Measurements from ENCODE around the gene TP53BP1. TPM values are rescaled to one million over a fixed set of nuclear protein-coding genes. Genes with fewer than 3 reads are reported as not detected.

Gene TP53BP1, protein sequence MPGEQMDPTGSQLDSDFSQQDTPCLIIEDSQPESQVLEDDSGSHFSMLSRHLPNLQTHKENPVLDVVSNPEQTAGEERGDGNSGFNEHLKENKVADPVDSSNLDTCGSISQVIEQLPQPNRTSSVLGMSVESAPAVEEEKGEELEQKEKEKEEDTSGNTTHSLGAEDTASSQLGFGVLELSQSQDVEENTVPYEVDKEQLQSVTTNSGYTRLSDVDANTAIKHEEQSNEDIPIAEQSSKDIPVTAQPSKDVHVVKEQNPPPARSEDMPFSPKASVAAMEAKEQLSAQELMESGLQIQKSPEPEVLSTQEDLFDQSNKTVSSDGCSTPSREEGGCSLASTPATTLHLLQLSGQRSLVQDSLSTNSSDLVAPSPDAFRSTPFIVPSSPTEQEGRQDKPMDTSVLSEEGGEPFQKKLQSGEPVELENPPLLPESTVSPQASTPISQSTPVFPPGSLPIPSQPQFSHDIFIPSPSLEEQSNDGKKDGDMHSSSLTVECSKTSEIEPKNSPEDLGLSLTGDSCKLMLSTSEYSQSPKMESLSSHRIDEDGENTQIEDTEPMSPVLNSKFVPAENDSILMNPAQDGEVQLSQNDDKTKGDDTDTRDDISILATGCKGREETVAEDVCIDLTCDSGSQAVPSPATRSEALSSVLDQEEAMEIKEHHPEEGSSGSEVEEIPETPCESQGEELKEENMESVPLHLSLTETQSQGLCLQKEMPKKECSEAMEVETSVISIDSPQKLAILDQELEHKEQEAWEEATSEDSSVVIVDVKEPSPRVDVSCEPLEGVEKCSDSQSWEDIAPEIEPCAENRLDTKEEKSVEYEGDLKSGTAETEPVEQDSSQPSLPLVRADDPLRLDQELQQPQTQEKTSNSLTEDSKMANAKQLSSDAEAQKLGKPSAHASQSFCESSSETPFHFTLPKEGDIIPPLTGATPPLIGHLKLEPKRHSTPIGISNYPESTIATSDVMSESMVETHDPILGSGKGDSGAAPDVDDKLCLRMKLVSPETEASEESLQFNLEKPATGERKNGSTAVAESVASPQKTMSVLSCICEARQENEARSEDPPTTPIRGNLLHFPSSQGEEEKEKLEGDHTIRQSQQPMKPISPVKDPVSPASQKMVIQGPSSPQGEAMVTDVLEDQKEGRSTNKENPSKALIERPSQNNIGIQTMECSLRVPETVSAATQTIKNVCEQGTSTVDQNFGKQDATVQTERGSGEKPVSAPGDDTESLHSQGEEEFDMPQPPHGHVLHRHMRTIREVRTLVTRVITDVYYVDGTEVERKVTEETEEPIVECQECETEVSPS (N-terminal part only)
- total RNA-seq: 19.8 and 24.3 TPM in 2 replicates

DNA sequence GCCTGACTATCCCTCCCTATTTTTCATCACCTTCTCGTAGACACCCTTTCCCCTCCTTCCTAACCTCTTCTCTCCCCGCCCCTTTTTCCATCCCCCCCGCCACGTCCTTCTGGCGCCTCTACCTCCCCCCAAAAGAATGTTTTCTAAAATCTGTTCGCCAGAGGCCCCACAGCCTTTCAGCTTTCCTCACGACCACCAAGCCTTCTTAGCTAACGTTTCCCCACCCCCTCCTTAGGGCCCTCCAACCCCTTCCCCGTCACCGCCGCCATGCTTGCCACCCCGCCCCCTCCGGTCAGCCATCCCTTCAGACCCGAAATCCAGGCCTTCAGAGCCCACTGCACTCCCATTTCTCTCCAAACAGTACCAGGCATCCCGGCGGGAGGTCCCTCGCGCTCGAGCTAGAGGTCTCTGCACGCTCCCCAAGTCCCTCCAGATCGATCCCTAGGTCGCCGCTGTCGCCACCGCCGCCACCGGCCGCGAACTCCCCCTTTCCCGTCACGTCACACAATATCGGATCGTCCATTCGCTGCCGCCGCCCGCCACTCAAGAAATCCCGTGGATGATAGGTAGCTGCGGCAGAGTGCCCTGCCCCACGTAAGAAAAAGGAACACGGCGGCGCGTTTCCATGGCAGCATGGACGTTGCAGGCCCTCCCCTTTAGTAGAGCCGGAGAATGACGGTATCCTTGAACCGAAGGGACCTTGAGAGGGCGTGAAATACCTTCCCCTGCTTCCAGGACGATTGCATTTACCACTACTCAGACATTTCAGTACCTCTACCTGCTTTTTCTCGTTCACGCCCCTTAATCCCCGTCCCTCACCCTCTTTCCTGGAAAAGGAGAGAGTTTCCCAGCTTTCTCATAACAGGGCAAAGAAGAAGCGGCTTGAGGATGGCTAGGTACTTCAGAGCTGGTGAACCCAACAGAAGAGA, at the start of gene TP53BP1:
TSS of gene TP53BP1 (minus strand) at position 484 of the 929 bp plus-strand sequence. CDS start at position 371, 113 bp downstream.

GRCh38 chr15:43517354-43518196, 24.6 kb upstream of the TP53BP1 start, which contains the start of gene MAP1A:
MAP1A (plus strand) TSS chr15:43517608; CDS start chr15:43521474, 3,866 bp downstream.

DNA sequence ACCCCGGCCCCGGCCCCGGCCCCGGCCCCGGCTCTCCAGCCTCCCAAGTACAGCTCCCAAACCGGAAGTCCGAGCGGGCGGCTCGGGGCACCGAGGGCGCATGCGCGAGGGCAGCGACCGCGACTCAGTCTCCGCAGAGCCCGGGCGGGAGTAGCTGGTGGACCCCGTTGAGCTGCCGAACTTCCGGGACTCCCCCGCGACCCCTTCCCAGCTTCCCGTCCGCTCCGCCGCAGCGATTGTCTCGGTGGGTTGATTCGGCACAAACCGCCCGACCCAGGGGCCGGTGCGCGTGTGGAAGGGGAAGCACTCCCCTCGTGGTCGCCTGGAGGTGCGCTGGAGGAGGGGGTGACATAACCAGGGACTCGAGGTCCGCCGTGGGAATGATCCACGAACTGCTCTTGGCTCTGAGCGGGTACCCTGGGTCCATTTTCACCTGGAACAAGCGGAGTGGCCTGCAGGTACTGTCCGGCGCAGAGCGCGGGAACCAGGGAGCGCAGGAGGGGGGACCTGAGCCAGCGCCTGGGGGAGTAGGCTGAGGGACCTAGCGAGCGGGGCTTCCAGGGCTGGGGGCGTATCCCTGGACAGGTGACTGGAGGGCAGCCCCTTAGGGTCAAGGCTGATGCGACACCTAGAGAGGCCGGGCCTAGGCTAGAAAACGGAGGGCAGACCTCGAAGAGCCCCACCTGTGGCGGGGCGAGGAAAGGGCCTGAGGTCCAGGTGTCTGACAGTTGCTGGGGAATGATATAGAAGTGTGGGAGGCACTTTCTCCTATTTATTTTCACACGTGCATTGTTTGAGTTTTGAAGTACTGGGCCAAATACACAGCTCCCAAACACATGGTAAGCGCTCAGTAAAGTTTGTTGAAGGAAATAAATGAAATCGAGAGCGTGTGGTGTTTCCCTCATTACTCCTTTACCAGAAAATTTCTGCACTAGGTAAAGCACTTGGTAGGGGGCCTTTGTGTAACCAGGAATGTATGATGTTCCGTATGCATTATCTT, 121.7 kb downstream of the TP53BP1 start, which contains the start of the genes TUBGCP4 and ZSCAN29:
TSS of gene TUBGCP4 (plus strand) at position 127 of the 1,000 bp plus-strand sequence. CDS start at position 381, 254 bp downstream.
TSS of gene ZSCAN29 (minus strand) at position 69 of the 1,000 bp plus-strand sequence. CDS start 1,130 bp downstream, outside the sequence.

Other genes with a start within 250 kb of the TP53BP1 start
- gene TGM5, start 226.2 kb downstream of the TP53BP1 start, total RNA-seq: not detected in 2 replicates
- gene TGM7, start 190.9 kb downstream of the TP53BP1 start, total RNA-seq: not detected in 2 replicates
- gene LCMT2, start 162.6 kb downstream of the TP53BP1 start, total RNA-seq: 4.5 and 5.4 TPM in 2 replicates
- 5.8 and 7.2 TPM in 2 replicates for gene ZSCAN29, start 122.1 kb downstream of the TP53BP1 start, total RNA-seq
- 13.9 and 15.9 TPM in 2 replicates for gene TUBGCP4, start 122.1 kb downstream of the TP53BP1 start, total RNA-seq
- 0.67 and 0.84 TPM in 2 replicates for gene MAP1A, start 24.5 kb upstream of the TP53BP1 start, total RNA-seq
- 7.4 and 22.0 TPM in 2 replicates for gene PPIP5K1, start 97.1 kb upstream of the TP53BP1 start, total RNA-seq
- gene CKMT1B, start 100.9 kb upstream of the TP53BP1 start, total RNA-seq: not detected in 2 replicates
- not detected in 2 replicates for gene STRC, start 125.6 kb upstream of the TP53BP1 start, total RNA-seq
- gene CATSPER2, start 155.7 kb upstream of the TP53BP1 start, total RNA-seq: 0.33 and 3.0 TPM in 2 replicates
- gene CKMT1A, start 200.7 kb upstream of the TP53BP1 start, total RNA-seq: not detected in 2 replicates